Ammon's horn (tissue), 1 donor: ENCODE results near the gene ADGRF1.
A peak's percentile ranks its signal among the peaks of the same experiment; 100 is the strongest.
"Not testable (repeated sequence)": the region's sequence is repeated elsewhere in the genome, so short reads cannot be mapped to it uniquely, and the experiment has no call there.

Experiments
- DNase-seq: peaks from one replicate; pipeline ENCODE4 v3.0.0-alpha.2; 2016; ENCODE audit warnings: low spot score

ADGRF1 gene

GRCh38 chr6:47022191-47022590 lies 19.9 kb downstream of the ADGRF1 start:
- DNase-seq, result no peak

- DNase-seq, result no peak
Measured at GRCh38 chr6:47019941-47020340, 22.2 kb downstream of the ADGRF1 start.

- DNase-seq, result no peak
Measured at GRCh38 chr6:47016909-47017308, 25.2 kb downstream of the ADGRF1 start.

GRCh38 chr6:47016261-47016660 lies 25.9 kb downstream of the ADGRF1 start:
- DNase-seq, result peak; percentile 6

GRCh38 chr6:47014401-47014800 lies 27.7 kb downstream of the ADGRF1 start:
- no peak for DNase-seq

- DNase-seq, result no peak
Measured at GRCh38 chr6:47009583-47009982, 32.5 kb downstream of the ADGRF1 start.

GRCh38 chr6:47008397-47008763 lies 33.8 kb downstream of the ADGRF1 start:
- DNase-seq, result no peak

- no peak for DNase-seq
Measured at GRCh38 chr6:47007657-47008396, 34.3 kb downstream of the ADGRF1 start.

- no peak for DNase-seq
Measured at GRCh38 chr6:47005486-47005885, 36.6 kb downstream of the ADGRF1 start.

- no peak for DNase-seq
Measured at GRCh38 chr6:47004463-47004862, 37.7 kb downstream of the ADGRF1 start.

GRCh38 chr6:47000842-47001241 lies 41.3 kb downstream of the ADGRF1 start:
- no peak for DNase-seq

- DNase-seq, result no peak
Measured at GRCh38 chr6:46998436-46999017, 43.6 kb downstream of the ADGRF1 start.

GRCh38 chr6:46997646-46998045 lies 44.5 kb downstream of the ADGRF1 start:
- DNase-seq, result no peak

GRCh38 chr6:46996860-46997641 lies 45.1 kb downstream of the ADGRF1 start:
- DNase-seq, result no peak

GRCh38 chr6:46994933-46995332 lies 47.2 kb downstream of the ADGRF1 start:
- DNase-seq, result no peak

GRCh38 chr6:46993846-46994245 lies 48.3 kb downstream of the ADGRF1 start:
- no peak for DNase-seq

GRCh38 chr6:46992391-46992790 lies 49.7 kb downstream of the ADGRF1 start:
- not testable (repeated sequence) for DNase-seq

GRCh38 chr6:46990818-46991510 lies 51.2 kb downstream of the ADGRF1 start:
- DNase-seq, result peak; percentile 58

GRCh38 chr6:46990031-46990644 lies 52.0 kb downstream of the ADGRF1 start:
- no peak for DNase-seq

GRCh38 chr6:46989398-46989797 lies 52.7 kb downstream of the ADGRF1 start:
- DNase-seq, result peak; percentile 5

GRCh38 chr6:46985943-46986342 lies 56.2 kb downstream of the ADGRF1 start:
- DNase-seq, result no peak

- no peak for DNase-seq
Measured at GRCh38 chr6:46983007-46983411, 59.1 kb downstream of the ADGRF1 start.
